SK-MEL-5 (cell line): ENCODE data around the gene MRC1. TPM values are rescaled to one million over a fixed set of nuclear protein-coding genes. Genes with fewer than 3 reads are reported as not detected.

Experiments used
- DNase-seq: peaks from one replicate; pipeline ENCODE4 v3.0.0-alpha.2; 2016; ENCODE audit warnings: low read depth, low spot score
- in situ Hi-C: cut with HindIII; loops from 2 replicates; pipeline ENCODE4 v1.10.0; 2016; ENCODE audit warnings: low sequenced_read_pairs, high pct_unique_total_duplicates, low pct_unique_long_range_greater_than_20kb
- total RNA-seq: library from RNA; depleted of rRNA; stranded (reverse); fragments of >200 nt; shearing (Covaris generic); gene quantifications from 2 replicates; pipeline ENCODE4 v1.2.3, GENCODE V29; 2014

Gene MRC1
- total RNA-seq, 1 experiment from 2014 or later = not detected

DNA sequence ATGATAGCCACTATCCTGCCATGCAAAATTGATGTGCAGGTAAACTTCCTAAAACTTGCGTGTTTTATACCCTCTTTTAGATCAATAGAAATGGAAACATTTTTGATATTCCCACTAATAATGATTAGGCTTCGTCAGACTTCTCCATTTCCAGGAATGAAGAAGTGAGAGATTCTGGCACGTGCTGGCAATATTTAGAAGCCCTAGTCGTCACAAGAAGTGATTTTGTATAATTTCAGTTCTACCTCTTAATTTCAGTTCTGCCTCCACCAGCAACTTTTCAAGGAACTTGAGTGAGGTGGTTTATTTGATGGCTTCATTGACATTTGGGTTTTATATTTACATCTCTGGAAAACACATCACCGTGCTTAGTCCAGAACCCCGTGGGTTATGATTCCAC is 61.9 kb downstream of the MRC1 start:
- in situ Hi-C loops = no loop called here
- no peak for DNase-seq

DNA sequence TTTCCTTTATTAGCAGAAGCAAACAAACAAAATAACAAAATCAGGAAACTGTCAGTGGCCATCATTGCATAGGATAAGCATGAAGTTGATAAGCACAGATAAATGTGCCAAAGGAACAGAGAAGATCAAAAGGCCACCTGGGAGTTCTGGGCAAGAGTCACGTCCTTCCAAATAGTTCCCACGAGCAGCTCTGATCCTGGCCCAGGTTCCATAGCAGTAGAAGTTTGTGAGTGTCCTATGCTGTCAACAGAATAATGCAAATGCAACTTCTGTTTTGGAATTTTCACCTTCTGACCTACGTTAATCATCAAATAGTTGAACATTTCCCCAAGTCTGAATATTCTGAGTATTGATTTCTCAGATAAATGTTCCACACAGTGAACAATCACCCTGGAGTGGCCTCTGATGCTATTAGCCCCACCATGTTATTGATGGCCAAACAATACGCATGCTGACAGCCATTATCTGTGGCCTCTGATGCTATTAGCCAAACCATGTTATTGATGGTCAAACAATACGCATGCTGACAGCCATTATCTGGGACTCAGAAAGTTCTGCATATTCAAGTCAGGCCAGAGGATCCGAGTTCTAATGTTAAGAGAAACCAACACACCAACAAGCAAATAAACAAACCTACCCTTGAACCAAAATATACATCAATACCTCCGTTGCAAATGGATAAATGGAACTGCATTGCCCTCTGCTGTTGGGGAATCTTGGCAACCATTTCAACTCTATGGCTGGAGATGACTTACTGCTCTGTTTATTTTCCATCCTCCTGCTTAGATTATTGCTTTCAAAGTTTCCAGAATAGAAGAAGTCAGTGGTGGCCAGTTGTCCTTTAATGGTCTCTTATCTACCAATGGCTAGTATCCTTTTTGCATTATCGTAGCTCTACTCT is 63.3 kb downstream of the MRC1 start:
- DNase-seq = peak; percentile 43
- in situ Hi-C loops = no loop called here

DNA sequence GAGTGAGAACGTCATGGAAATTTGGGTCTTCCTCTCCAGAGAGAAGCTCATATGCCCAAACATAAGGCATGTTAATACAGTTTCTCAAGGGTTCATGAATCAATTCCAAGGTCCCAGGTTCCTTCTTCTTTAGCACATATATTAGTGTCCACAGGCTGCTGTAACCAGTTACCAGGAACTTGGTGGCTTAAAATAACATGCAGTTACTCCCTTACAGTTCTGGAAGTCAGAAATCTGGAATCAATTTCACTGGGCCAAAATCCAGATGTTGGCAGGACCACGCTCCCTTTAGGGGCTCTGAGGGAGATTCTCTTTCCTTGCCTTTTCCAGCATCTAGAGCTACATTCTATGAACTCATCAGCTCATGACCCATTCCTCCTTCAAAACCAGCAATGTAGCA is 64.8 kb downstream of the MRC1 start:
- in situ Hi-C loops = no loop called here
- DNase-seq = no peak

- DNase-seq = no peak
- in situ Hi-C loops = no loop called here
Measured at GRCh38 chr10:17877121-17877520, 68.0 kb downstream of the MRC1 start.

DNA sequence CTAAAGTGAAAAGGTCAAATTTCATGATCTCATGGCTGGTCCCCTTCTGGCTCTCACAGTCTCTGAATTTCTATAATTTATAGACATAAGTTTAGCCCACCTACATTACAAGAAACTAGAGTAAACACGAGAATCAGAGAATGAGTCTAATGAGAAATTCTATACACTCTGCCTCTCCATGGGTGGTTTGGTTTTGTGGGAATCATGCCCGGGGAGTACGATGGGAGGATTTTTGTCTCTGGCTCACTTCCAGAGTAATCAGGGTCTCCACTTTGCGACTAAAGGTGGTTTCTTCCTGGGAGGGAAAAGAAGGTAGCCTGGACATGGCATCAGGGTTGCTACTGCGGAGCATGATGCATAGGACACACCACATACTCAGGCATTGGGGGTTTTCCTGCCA is 69.7 kb downstream of the MRC1 start:
- in situ Hi-C loops = no loop called here
- DNase-seq = no peak

GRCh38 chr10:17880601-17881000 is 71.5 kb downstream of the MRC1 start:
- DNase-seq = no peak
- in situ Hi-C loops = no loop called here

DNA sequence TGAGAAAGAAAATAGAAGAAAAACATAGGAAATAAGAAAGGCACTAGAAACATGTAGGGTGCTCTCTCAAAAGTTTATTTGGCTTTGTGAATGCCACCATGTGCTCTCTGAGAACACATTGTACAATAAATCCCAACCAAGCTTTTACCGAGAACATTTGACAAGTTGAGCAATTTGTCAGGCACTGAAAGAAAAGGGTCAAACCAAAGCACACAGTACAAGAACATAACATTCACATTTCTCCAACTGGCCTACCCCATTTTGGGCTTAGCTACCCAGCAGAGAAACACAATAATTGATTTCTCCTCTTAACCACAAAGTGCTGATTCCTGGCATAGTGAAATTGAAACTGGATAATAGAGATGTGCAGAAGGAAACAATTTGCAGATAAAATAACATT is 73.4 kb downstream of the MRC1 start:
- in situ Hi-C loops = no loop called here

GRCh38 chr10:17883621-17884020 is 74.5 kb downstream of the MRC1 start:
- DNase-seq = no peak
- in situ Hi-C loops = no loop called here

More for the DNA sequence above, 73.4 kb downstream of the MRC1 start:
- no peak for DNase-seq

DNA sequence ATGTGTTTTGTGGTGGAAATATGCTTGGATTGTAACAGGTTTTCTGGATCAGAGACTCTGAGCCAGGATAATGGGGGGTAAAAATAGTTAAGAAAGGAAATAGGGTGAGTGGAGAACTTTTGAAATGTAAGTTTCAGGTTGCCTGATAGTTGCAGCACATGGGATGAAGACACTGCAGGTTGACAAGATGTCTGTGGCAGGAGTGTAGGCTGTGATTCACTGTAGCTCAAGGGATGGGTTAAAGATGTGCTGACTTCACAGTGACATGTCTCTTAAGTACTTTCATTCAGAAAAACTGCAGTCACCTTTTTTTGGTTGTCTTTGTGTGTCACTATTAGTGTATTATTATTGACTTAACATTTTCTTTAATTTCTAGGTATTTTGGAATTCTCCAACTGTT is 79.0 kb downstream of the MRC1 start:
- DNase-seq = no peak
- in situ Hi-C loops = no loop called here

GRCh38 chr10:17891435-17891834 is 82.3 kb downstream of the MRC1 start:
- in situ Hi-C loops = no loop called here
- DNase-seq = no peak

GRCh38 chr10:17904564-17904963 is 95.4 kb downstream of the MRC1 start:
- in situ Hi-C loops = no loop called here
- DNase-seq = no peak

DNA sequence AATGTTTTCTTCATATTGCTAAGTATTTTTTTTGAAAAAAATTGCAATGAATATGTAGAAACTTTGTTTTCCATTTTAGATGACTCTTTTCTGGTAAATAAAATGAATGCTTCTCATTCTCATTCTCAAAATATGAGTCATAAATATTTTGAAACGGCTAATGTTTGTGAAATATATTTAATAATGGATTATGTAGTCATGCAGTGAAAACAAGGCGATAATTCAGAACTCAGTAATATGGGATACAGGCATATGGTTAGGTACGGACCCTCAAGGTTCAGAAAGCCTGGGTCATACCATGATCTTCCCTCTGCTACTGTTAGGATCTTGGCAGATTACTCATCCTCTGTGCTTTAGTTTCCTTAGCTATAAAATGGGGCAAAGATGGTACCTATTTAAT is 96.3 kb downstream of the MRC1 start:
- in situ Hi-C loops = no loop called here
- no peak for DNase-seq

- in situ Hi-C loops = no loop called here
- no peak for DNase-seq
Measured at GRCh38 chr10:17906002-17906401, 96.9 kb downstream of the MRC1 start.

GRCh38 chr10:17907641-17908040 is 98.5 kb downstream of the MRC1 start:
- DNase-seq = no peak
- in situ Hi-C loops = no loop called here

GRCh38 chr10:17910125-17910789 is 101.1 kb downstream of the MRC1 start:
- in situ Hi-C loops = no loop called here
- peak; percentile 60 for DNase-seq

- DNase-seq = no peak
- in situ Hi-C loops = no loop called here
Measured at GRCh38 chr10:17912754-17913153, 103.6 kb downstream of the MRC1 start.

- in situ Hi-C loops = no loop called here
- DNase-seq = no peak
Measured at GRCh38 chr10:17913604-17914003, 104.5 kb downstream of the MRC1 start.

DNA sequence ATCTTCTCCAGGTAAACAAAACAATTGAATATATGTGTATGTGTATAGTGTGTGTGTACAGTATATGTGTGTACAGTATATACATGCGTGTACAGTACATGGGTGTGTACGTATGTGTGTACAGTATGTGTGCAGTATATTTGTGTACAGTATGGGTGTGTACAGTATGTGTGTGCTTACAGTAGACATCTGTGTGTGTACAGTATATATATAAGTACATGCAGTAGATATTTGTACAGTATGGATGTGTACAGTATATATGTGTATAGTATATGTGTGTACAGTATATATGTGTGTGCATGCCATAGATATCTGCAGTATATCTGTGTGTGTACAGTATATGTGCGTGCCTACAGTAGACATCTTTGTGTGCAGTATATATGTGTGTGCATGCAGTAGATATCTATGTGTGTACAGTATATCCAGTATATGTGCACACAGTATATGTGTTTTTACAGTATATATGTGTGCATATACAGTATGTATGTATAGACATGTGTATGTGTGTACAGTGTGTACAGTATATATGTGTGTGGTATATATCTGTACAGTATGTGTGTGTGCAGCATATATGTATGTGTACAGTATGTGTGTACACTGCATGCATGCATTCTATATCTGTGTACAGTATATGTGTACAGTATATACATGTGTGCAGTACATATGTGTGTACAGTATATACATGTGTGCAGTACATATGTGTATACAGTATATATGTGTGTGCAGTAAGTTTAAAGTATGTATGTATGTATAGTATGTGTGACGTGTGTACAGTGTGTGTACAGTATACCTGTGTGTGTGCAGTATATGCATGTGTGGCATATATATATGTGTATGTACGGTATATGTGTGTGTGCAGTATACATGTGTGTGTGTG is 105.3 kb downstream of the MRC1 start:
- in situ Hi-C loops = no loop called here
- DNase-seq = no peak
